Measurements from ENCODE around the gene KCNS3. TPM values are rescaled to one million over a fixed set of nuclear protein-coding genes. Genes with fewer than 3 reads are reported as not detected.

Gene KCNS3
- total RNA-seq, 4 donors from 2014 or later = 14.6 to 37.4 (median 24.3) TPM

- intact Hi-C loops (cut with DNase I) = no loop called here
- H3K27ac ChIP-seq (replicated peaks in 1 of 4) = no peak overlapping the region
- H3K9me3 ChIP-seq = no peaks in the 10 kb centered on the region
- no peaks in the 10 kb centered on the region for H3K27me3 ChIP-seq
- TF ChIP-seq POLR2AphosphoS5 (IDR thresholded peaks at IDR 0.05) (no peak), CTCF (IDR thresholded peaks at IDR 0.05) (no peak), POLR2A (IDR thresholded peaks at IDR 0.05; ENCODE audit: low read depth) (no peak), EP300 (IDR thresholded peaks at IDR 0.05) (no peak)
- DNase-seq (ENCODE audit: extremely low spot score) = no peak
- H3K36me3 ChIP-seq = no peaks in the 10 kb centered on the region
- peaks cover 0 to 23% (median 12%) of the 10 kb centered on the region in 4 donors for H3K4me1 ChIP-seq
- no peak overlapping the region for H3K4me3 ChIP-seq
Observed at GRCh38 chr2:17916584-17916983, 38.1 kb downstream of the KCNS3 start.

GRCh38 chr2:17918789-17919188, 40.3 kb downstream of the KCNS3 start:
- Histone ChIP-seq H3K4me3 (no peak overlapping the region), H3K27me3 (no peaks in the 10 kb centered on the region), H3K27ac (replicated peaks in 1 of 4) (no peak overlapping the region), H3K9me3 (no peaks in the 10 kb centered on the region), H3K36me3 (no peaks in the 10 kb centered on the region), H3K4me1 (peaks cover 0 to 15% (median 5%) of the 10 kb centered on the region in 4 donors)
- 21% methylated on average over 1 of the region's 1 CpG for WGBS
- intact Hi-C loops (cut with DNase I) = no loop called here
- DNase-seq (ENCODE audit: extremely low spot score) = no peak
- TF ChIP-seq POLR2AphosphoS5 (IDR thresholded peaks at IDR 0.05) (no peak), EP300 (IDR thresholded peaks at IDR 0.05) (no peak), POLR2A (IDR thresholded peaks at IDR 0.05; ENCODE audit: low read depth) (no peak), CTCF (IDR thresholded peaks at IDR 0.05) (peak in 1 of 3 experiments; percentile 10)

DNA sequence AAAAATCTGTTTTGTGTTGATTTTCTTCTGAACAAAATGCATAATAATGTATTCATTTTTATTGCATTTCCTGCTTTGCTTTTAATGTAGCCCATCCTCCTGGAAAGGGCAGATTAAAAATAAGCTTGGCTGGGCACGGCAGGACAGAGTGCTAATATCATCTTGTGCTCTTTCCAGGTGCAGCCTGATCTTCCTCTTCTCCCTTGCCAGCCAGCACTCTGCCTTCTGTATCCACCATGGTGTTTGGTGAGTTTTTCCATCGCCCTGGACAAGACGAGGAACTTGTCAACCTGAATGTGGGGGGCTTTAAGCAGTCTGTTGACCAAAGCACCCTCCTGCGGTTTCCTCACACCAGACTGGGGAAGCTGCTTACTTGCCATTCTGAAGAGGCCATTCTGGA, 52.3 kb downstream of the KCNS3 start:
- WGBS = 85% methylated on average over 4 of the region's 4 CpGs
- no peak for TF ChIP-seq POLR2A (IDR thresholded peaks at IDR 0.05; ENCODE audit: low read depth)
- no peak for TF ChIP-seq CTCF (IDR thresholded peaks at IDR 0.05)
- no peak for TF ChIP-seq POLR2AphosphoS5 (IDR thresholded peaks at IDR 0.05)
- Histone ChIP-seq H3K9me3 (no peaks in the 10 kb centered on the region), H3K27ac (replicated peaks in 1 of 4) (no peak overlapping the region), H3K36me3 (peaks cover 0 to 21% (median 13%) of the 10 kb centered on the region in 4 donors), H3K27me3 (no peaks in the 10 kb centered on the region), H3K4me1 (no peaks in the 10 kb centered on the region), H3K4me3 (no peak overlapping the region)
- intact Hi-C loops (cut with DNase I) = no loop called here
- DNase-seq (ENCODE audit: extremely low spot score) = no peak

GRCh38 chr2:17933256-17933655, 54.8 kb downstream of the KCNS3 start:
- Histone ChIP-seq H3K27me3 (no peaks in the 10 kb centered on the region), H3K9me3 (peaks cover 0 to 5% (median 0%) of the 10 kb centered on the region in 4 donors), H3K4me3 (no peak overlapping the region), H3K27ac (replicated peaks in 1 of 4) (no peak overlapping the region), H3K4me1 (no peaks in the 10 kb centered on the region), H3K36me3 (peaks cover 0 to 21% (median 13%) of the 10 kb centered on the region in 4 donors)
- intact Hi-C loops (cut with DNase I) = no loop called here
- TF ChIP-seq CTCF (IDR thresholded peaks at IDR 0.05) = no peak
- no peak for TF ChIP-seq EP300 (IDR thresholded peaks at IDR 0.05)
- no peak for TF ChIP-seq POLR2AphosphoS5 (IDR thresholded peaks at IDR 0.05)
- WGBS = 88% methylated on average over 3 of the region's 3 CpGs
- no peak for DNase-seq (ENCODE audit: extremely low spot score)

DNA sequence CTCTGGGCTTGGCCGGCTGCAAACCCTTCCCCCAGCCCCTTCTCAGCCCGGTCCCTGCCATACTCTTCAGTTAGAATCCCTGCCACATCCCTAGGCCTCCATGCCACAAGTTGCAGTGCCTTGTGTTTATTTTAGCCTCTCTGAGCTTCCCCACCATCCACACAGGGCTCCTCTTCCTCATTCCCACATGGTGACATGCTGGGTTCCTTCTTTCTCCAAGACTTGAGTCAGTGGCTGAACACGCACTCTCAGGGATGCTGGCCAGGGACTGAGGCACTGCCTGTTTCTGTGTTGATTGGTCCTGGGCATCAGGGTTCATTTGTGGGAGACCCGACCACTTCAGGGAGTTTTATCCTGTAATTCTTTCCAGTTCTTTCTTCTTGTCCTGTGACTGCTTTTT, 56.3 kb downstream of the KCNS3 start:
- 72% methylated on average over 4 of the region's 4 CpGs for WGBS
- Histone ChIP-seq H3K9me3 (peaks cover 0 to 9% (median 0%) of the 10 kb centered on the region in 4 donors), H3K27ac (replicated peaks in 1 of 4) (no peak overlapping the region), H3K27me3 (no peaks in the 10 kb centered on the region), H3K4me1 (no peaks in the 10 kb centered on the region), H3K4me3 (no peak overlapping the region), H3K36me3 (peaks cover 0 to 21% (median 13%) of the 10 kb centered on the region in 4 donors)
- TF ChIP-seq POLR2AphosphoS5 (IDR thresholded peaks at IDR 0.05) = no peak
- TF ChIP-seq CTCF (IDR thresholded peaks at IDR 0.05) = no peak
- no peak for TF ChIP-seq EP300 (IDR thresholded peaks at IDR 0.05)
- TF ChIP-seq POLR2A (IDR thresholded peaks at IDR 0.05; ENCODE audit: low read depth) = no peak
- intact Hi-C loops (cut with DNase I) = no loop called here
- no peak for DNase-seq (ENCODE audit: extremely low spot score)
